ENCODE measurements around the gene NPHP1. TPM values are rescaled to one million over a fixed set of nuclear protein-coding genes. Genes with fewer than 3 reads are reported as not detected.

Gene NPHP1
- total RNA-seq, 2 donors from 2014 or later, result 0.40 to 0.42 TPM

DNA sequence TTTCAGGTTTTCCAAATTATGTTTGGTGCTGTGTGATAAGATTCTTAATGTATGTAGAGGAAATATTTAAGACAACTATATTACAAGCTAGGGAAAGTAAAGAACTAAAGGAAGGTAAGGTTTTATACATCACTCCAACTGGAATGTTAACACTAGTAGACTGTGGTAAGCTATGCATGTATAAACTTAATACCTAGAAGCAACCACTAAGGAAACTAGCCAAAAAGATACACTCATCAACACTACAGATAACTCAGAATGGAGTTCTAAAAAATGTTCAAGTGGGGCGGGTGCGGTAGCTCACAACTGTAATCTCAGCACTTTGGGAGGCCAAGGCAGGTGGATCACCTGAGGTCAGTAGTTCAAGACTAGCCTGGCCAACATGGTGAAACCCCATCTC, 51.4 kb downstream of the NPHP1 start:
- no peaks in the 10 kb centered on the region for H3K36me3 ChIP-seq
- H3K27me3 ChIP-seq, result no peaks in the 10 kb centered on the region
- H3K4me3 ChIP-seq, result no peak overlapping the region
- no peaks in the 10 kb centered on the region for H3K9me3 ChIP-seq
- no peak for DNase-seq
- intact Hi-C loops (cut with DNase I), result no loop called here
- no peak overlapping the region for H3K9ac ChIP-seq (ENCODE audit: low read depth in 2 of 2, low read length in 2 of 2)
- H3K4me1 ChIP-seq, result no peaks in the 10 kb centered on the region
- no peak overlapping the region for H3K27ac ChIP-seq
- TF ChIP-seq, protein P1, sequence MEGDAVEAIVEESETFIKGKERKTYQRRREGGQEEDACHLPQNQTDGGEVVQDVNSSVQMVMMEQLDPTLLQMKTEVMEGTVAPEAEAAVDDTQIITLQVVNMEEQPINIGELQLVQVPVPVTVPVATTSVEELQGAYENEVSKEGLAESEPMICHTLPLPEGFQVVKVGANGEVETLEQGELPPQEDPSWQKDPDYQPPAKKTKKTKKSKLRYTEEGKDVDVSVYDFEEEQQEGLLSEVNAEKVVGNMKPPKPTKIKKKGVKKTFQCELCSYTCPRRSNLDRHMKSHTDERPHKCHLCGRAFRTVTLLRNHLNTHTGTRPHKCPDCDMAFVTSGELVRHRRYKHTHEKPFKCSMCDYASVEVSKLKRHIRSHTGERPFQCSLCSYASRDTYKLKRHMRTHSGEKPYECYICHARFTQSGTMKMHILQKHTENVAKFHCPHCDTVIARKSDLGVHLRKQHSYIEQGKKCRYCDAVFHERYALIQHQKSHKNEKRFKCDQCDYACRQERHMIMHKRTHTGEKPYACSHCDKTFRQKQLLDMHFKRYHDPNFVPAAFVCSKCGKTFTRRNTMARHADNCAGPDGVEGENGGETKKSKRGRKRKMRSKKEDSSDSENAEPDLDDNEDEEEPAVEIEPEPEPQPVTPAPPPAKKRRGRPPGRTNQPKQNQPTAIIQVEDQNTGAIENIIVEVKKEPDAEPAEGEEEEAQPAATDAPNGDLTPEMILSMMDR (IDR thresholded peaks at IDR 0.05), result no peak

DNA sequence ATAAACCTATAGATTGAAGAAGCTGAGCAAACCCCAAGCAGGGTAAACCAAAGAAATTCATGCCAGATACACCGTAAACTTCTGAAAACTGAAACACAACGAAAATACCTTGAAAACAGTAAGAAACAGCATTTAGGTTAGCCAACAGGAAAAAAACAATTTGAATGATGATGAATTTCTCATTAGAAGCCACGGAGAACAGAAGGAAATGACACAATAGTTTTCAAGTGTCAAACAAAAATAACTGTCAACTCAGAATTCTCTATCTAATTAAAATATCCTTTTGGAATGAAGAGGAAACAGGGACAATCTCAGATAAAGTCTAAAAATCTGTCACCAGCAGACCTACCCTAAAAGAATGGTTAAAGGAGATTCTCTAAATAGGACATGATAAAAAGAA, 51.9 kb downstream of the NPHP1 start:
- TF ChIP-seq, protein P1 (IDR thresholded peaks at IDR 0.05), result no peak
- DNase-seq, result no peak
- no peak overlapping the region for H3K9ac ChIP-seq (ENCODE audit: low read depth in 2 of 2, low read length in 2 of 2)
- no peaks in the 10 kb centered on the region for H3K9me3 ChIP-seq
- no peak overlapping the region for H3K4me3 ChIP-seq
- H3K36me3 ChIP-seq, result no peaks in the 10 kb centered on the region
- H3K27me3 ChIP-seq, result no peaks in the 10 kb centered on the region
- no peak overlapping the region for H3K27ac ChIP-seq
- no peaks in the 10 kb centered on the region for H3K4me1 ChIP-seq
- intact Hi-C loops (cut with DNase I), result no loop called here

DNA sequence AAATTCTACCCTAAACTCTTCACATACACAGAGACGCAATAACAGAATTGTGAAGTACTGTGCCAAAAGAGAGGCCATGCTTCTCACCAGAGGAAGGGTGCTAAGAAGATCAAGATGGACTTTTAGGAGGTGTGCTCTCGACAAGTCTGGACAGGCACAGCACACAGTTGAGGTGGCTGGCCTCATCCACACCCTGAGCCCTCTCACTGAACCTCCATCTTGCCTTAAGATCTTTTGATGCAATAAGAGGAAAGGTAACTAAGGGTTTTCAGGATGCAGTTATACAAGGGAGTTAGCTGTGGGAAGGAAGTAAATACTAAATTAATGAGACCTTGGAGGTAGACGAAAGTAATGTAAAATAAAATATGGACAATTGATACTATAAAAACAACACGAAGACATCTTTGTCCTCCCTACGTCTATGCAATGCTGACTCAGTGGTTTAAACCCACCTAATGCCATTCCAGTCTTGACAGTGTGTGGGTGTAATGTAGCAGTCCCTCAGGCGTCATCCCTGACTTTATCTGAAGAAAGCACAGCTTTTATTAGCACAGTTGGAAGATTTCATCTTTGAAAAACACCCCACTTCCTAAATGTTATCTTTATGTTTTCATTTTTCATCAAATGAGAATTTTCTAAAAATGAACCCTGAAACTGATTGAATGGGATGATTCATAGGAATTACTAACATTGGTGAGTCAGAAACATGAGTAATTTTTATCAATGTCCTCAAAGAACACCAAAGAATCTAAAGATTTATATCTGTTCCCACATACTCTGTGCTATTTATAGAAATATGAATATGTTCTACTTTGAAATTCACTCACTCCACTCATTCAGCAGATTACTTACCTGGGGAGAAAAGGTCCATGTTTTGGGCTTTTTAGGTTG, 55.2 kb downstream of the NPHP1 start:
- Histone ChIP-seq H3K4me1 (no peaks in the 10 kb centered on the region), H3K27ac (no peak overlapping the region), H3K4me3 (no peak overlapping the region), H3K27me3 (no peaks in the 10 kb centered on the region), H3K9me3 (no peaks in the 10 kb centered on the region), H3K36me3 (no peaks in the 10 kb centered on the region), H3K9ac (ENCODE audit: low read depth in 2 of 2, low read length in 2 of 2) (no peak overlapping the region)
- intact Hi-C loops (cut with DNase I), result no loop called here
- TF ChIP-seq, protein P1 (IDR thresholded peaks at IDR 0.05), result no peak
- no peak for DNase-seq

DNA sequence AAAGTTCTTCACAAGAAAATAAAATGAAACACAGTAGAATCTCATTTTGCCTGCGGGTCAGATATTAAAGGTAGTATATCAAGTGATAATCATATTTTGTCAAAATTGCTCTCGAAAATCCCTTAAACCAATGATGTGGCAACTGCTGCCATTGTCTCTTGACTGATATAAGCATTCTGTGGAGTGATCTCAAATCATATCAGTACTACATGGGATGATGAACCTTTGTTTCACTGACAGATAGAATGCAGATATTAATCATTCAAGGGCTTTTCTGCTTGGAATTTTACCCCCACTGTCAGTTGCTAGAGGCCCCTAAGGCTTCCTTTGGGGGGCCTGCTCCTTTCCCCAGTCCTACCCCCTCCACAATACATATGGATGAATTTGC, 57.9 kb downstream of the NPHP1 start:
- Histone ChIP-seq H3K9me3 (no peaks in the 10 kb centered on the region), H3K4me3 (no peak overlapping the region), H3K27me3 (no peaks in the 10 kb centered on the region), H3K36me3 (no peaks in the 10 kb centered on the region), H3K27ac (no peak overlapping the region), H3K4me1 (no peaks in the 10 kb centered on the region), H3K9ac (ENCODE audit: low read depth in 2 of 2, low read length in 2 of 2) (no peak overlapping the region)
- intact Hi-C loops (cut with DNase I), result no loop called here
- TF ChIP-seq, protein P1 (IDR thresholded peaks at IDR 0.05), result no peak
- DNase-seq, result no peak

DNA sequence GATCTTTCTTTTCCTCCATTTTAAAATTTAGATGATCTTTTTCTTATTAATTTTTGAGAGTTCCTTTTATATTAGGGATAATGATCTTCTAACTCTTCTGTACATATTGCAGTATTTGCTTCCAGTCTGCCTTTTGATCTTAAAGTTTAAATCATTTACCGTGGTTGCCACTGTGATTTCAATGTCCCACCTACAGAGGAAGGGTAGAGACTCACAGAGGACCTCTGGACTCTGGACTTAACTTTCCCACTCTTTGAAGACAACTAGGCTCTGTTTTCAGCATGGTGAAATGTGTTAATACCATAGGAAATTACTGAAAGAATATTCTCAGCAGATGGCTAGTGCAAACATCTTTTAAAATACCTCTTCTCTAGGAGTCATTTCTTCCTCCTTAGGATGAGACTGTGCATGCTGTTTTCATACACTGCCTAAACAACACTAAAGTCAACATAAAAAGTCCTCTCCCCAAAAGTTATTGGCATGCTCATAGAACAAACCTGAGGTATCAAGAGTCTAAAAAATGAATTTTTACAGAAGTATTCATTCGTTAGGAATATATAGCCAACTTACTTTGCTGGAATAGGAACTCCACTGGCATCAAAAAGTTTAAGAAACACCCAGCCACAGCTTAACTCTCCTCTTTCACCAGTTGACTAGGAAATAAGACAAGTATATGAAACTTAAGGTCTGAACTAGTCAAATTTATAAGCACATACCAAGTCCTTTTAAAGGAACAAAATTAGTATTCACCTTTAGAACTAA, 58.4 kb downstream of the NPHP1 start:
- no peaks in the 10 kb centered on the region for H3K36me3 ChIP-seq
- intact Hi-C loops (cut with DNase I), result no loop called here
- H3K4me3 ChIP-seq, result no peak overlapping the region
- TF ChIP-seq, protein P1 (IDR thresholded peaks at IDR 0.05), result no peak
- H3K27me3 ChIP-seq, result no peaks in the 10 kb centered on the region
- H3K9ac ChIP-seq (ENCODE audit: low read depth in 2 of 2, low read length in 2 of 2), result no peak overlapping the region
- no peak for DNase-seq
- no peaks in the 10 kb centered on the region for H3K4me1 ChIP-seq
- no peaks in the 10 kb centered on the region for H3K9me3 ChIP-seq
- H3K27ac ChIP-seq, result no peak overlapping the region
